Measurements from ENCODE around the gene MMP21.
A peak's percentile ranks its signal among the peaks of the same experiment; 100 is the strongest.

MMP21 gene

GRCh38 chr10:125765835-125766234, 9.8 kb downstream of the MMP21 start:
- no peak for DNase-seq (ENCODE audit: low read depth, low spot score)

- DNase-seq (ENCODE audit: low read depth, low spot score), result no peak
Observed at GRCh38 chr10:125762692-125763648, 12.7 kb downstream of the MMP21 start.

GRCh38 chr10:125761961-125762360, 13.7 kb downstream of the MMP21 start:
- no peak for DNase-seq (ENCODE audit: low read depth, low spot score)

GRCh38 chr10:125757742-125758141, 17.9 kb downstream of the MMP21 start:
- DNase-seq (ENCODE audit: low read depth, low spot score), result no peak

- no peak for DNase-seq (ENCODE audit: low read depth, low spot score)
Observed at GRCh38 chr10:125756853-125757487, 18.7 kb downstream of the MMP21 start.

- no peak for DNase-seq (ENCODE audit: low read depth, low spot score)
Observed at GRCh38 chr10:125756196-125756595, 19.4 kb downstream of the MMP21 start.

- no peak for DNase-seq (ENCODE audit: low read depth, low spot score)
Observed at GRCh38 chr10:125747417-125747816, 28.2 kb downstream of the MMP21 start.

- no peak for DNase-seq (ENCODE audit: low read depth, low spot score)
Observed at GRCh38 chr10:125744909-125745308, 30.7 kb downstream of the MMP21 start.

- DNase-seq (ENCODE audit: low read depth, low spot score), result no peak
Observed at GRCh38 chr10:125742465-125742864, 33.2 kb downstream of the MMP21 start.

GRCh38 chr10:125739994-125740679, 35.5 kb downstream of the MMP21 start:
- no peak for DNase-seq (ENCODE audit: low read depth, low spot score)

- no peak for DNase-seq (ENCODE audit: low read depth, low spot score)
Observed at GRCh38 chr10:125738206-125738605, 37.4 kb downstream of the MMP21 start.

- DNase-seq (ENCODE audit: low read depth, low spot score), result no peak
Observed at GRCh38 chr10:125734823-125735222, 40.8 kb downstream of the MMP21 start.

GRCh38 chr10:125734148-125734547, 41.5 kb downstream of the MMP21 start:
- no peak for DNase-seq (ENCODE audit: low read depth, low spot score)

GRCh38 chr10:125727436-125727835, 48.2 kb downstream of the MMP21 start:
- no peak for DNase-seq (ENCODE audit: low read depth, low spot score)

- no peak for DNase-seq (ENCODE audit: low read depth, low spot score)
Observed at GRCh38 chr10:125726914-125727313, 48.7 kb downstream of the MMP21 start.

GRCh38 chr10:125722811-125723210, 52.8 kb downstream of the MMP21 start:
- no peak for DNase-seq (ENCODE audit: low read depth, low spot score)

GRCh38 chr10:125721035-125721434, 54.6 kb downstream of the MMP21 start:
- no peak for DNase-seq (ENCODE audit: low read depth, low spot score)

- DNase-seq (ENCODE audit: low read depth, low spot score), result no peak
Observed at GRCh38 chr10:125720002-125720382, 55.6 kb downstream of the MMP21 start.

GRCh38 chr10:125719173-125720001, 56.2 kb downstream of the MMP21 start, which contains the start of gene EDRF1:
Gene EDRF1, plus strand, starts transcription at chr10:125719709. Its CDS starts 99 bp downstream, at chr10:125719808.
- DNase-seq (ENCODE audit: low read depth, low spot score), result peak; percentile 97

All from brain pericyte (primary cell).